Measurements from ENCODE around the gene KCNK13. TPM values are rescaled to one million over a fixed set of nuclear protein-coding genes. Genes with fewer than 3 reads are reported as not detected.

Gene KCNK13
- total RNA-seq, 1 donor from 2014 or later, result not detected

- Mint-ChIP-seq H3K9me3 (peaks cover 13% of the 10 kb centered on the region), H3K36me3 (peaks cover 5% of the 10 kb centered on the region), H3K27me3 (ENCODE audit: low read depth) (peaks cover 86% of the 10 kb centered on the region), H3K4me3 (no peak overlapping the region), H3K27ac (no peak overlapping the region), H3K4me1 (peaks cover 4% of the 10 kb centered on the region)
- DNase-seq (ENCODE audit: low spot score in 2 of 2, unreplicated experiment in 2 of 2), result no peak
- no peak for TF ChIP-seq CTCF (IDR thresholded peaks at IDR 0.05; ENCODE audit: unreplicated experiment)
Measured at GRCh38 chr14:90054803-90055202, 7.0 kb upstream of the KCNK13 start.

GRCh38 chr14:90056826-90057225 lies 5.0 kb upstream of the KCNK13 start:
- no peak for TF ChIP-seq CTCF (IDR thresholded peaks at IDR 0.05; ENCODE audit: unreplicated experiment)
- Mint-ChIP-seq H3K4me3 (no peak overlapping the region), H3K9me3 (peaks cover 13% of the 10 kb centered on the region), H3K27ac (no peak overlapping the region), H3K4me1 (peaks cover 6% of the 10 kb centered on the region), H3K36me3 (peaks cover 5% of the 10 kb centered on the region), H3K27me3 (ENCODE audit: low read depth) (peaks cover 90% of the 10 kb centered on the region)
- DNase-seq (ENCODE audit: low spot score in 2 of 2, unreplicated experiment in 2 of 2), result no peak

GRCh38 chr14:90058876-90059458 lies 2.8 kb upstream of the KCNK13 start:
- H3K4me3 Mint-ChIP-seq, result peak overlapping the region; percentile 67

GRCh38 chr14:90060312-90060964 lies 1.4 kb upstream of the KCNK13 start:
- peaks cover 91% of the 10 kb centered on the region for H3K27me3 Mint-ChIP-seq (ENCODE audit: low read depth)
- peaks cover 5% of the 10 kb centered on the region for H3K36me3 Mint-ChIP-seq
- TF ChIP-seq CTCF (IDR thresholded peaks at IDR 0.05; ENCODE audit: unreplicated experiment), result peak; percentile 39
- peaks cover 11% of the 10 kb centered on the region for H3K4me1 Mint-ChIP-seq
- DNase-seq (ENCODE audit: low spot score in 2 of 2, unreplicated experiment in 2 of 2), result peak in 1 of 2 experiments; percentile 56
- H3K27ac Mint-ChIP-seq, result no peak overlapping the region
- peaks cover 13% of the 10 kb centered on the region for H3K9me3 Mint-ChIP-seq
- peak overlapping the region; percentile 67 for H3K4me3 Mint-ChIP-seq

More at GRCh38 chr14:90058876-90059458, 2.8 kb upstream of the KCNK13 start:
- peaks cover 5% of the 10 kb centered on the region for H3K36me3 Mint-ChIP-seq
- H3K9me3 Mint-ChIP-seq, result peaks cover 13% of the 10 kb centered on the region
- TF ChIP-seq CTCF (IDR thresholded peaks at IDR 0.05; ENCODE audit: unreplicated experiment), result no peak
- H3K4me1 Mint-ChIP-seq, result peaks cover 11% of the 10 kb centered on the region
- no peak for DNase-seq (ENCODE audit: low spot score in 2 of 2, unreplicated experiment in 2 of 2)
- H3K27ac Mint-ChIP-seq, result no peak overlapping the region
- H3K27me3 Mint-ChIP-seq (ENCODE audit: low read depth), result peaks cover 93% of the 10 kb centered on the region

- peaks cover 11% of the 10 kb centered on the region for H3K4me1 Mint-ChIP-seq
- no peak for DNase-seq (ENCODE audit: low spot score in 2 of 2, unreplicated experiment in 2 of 2)
- H3K27me3 Mint-ChIP-seq (ENCODE audit: low read depth), result peaks cover 91% of the 10 kb centered on the region
- peaks cover 5% of the 10 kb centered on the region for H3K36me3 Mint-ChIP-seq
- H3K4me3 Mint-ChIP-seq, result peak overlapping the region; percentile 47
- no peak for TF ChIP-seq CTCF (IDR thresholded peaks at IDR 0.05; ENCODE audit: unreplicated experiment)
- no peak overlapping the region for H3K27ac Mint-ChIP-seq
- H3K9me3 Mint-ChIP-seq, result peaks cover 13% of the 10 kb centered on the region
Measured at GRCh38 chr14:90060965-90061684, 669 bp upstream of the KCNK13 start.

Measured in mesothelial cell of epicardium (in vitro differentiated cells).